Ascending aorta (tissue), 2 donors: ENCODE results near the gene AKIRIN2. TPM values are rescaled to one million over a fixed set of nuclear protein-coding genes. Genes with fewer than 3 reads are reported as not detected.
"Not testable (repeated sequence)": the region's sequence is repeated elsewhere in the genome, so short reads cannot be mapped to it uniquely, and the experiment has no call there.

Experiments
- DNase-seq, 2 donors: peaks; one replicate each; pipeline ENCODE4 v3.0.0-alpha.2; 2019; ENCODE audit warnings: low spot score in 2 of 2
- H3K27ac ChIP-seq, 2 donors: fragments of 200-600 bp; sonication (generic); one replicate each; pipeline ENCODE4 v1.5.1; 2016 to 2017; ENCODE audit warnings: mild to moderate bottlenecking in 1 of 2
- H3K27me3 ChIP-seq: fragments of 200-600 bp; sonication (generic); one replicate; pipeline ENCODE4 v1.5.1; 2017
- H3K36me3 ChIP-seq, 2 donors: fragments of 200-600 bp; sonication (generic); one replicate each; pipeline ENCODE4 v1.5.1; 2016
- H3K4me1 ChIP-seq, 2 donors: fragments of 200-600 bp; sonication (generic); one replicate each; pipeline ENCODE4 v1.5.1; 2016 to 2017; ENCODE audit warnings: mild to moderate bottlenecking in 1 of 2
- H3K4me3 ChIP-seq, 2 donors: fragments of 200-600 bp; sonication (generic); one replicate each; pipeline ENCODE4 v1.5.1; 2016 to 2017; ENCODE audit warnings: mild to moderate bottlenecking in 1 of 2
- H3K9me3 ChIP-seq, 2 donors: fragments of 200-600 bp; sonication (generic); one replicate each; pipeline ENCODE4 v1.5.1; 2016
- intact Hi-C: fragments of 100-400 bp; cut with DNase I; formaldehyde crosslinking; loops from one replicate; pipeline ENCODE4 v1.15.1; 2023
- total RNA-seq: library from RNA; depleted of rRNA; stranded (reverse); fragments of >200 nt; gene quantifications from one replicate; pipeline ENCODE4 v1.1.0, GENCODE V29; 2016
- TF ChIP-seq, protein P1 (sequence below), 3 experiments: fragments of 200-600 bp in 2 of 3; fragments of 450-650 bp in 1 of 3; sonication (generic) in 2 of 3; IDR thresholded peaks; one replicate each; pipeline ENCODE4 v1.5.1; 2016 to 2019; ENCODE audit warnings: antibody characterized with exemption in 3 of 3, mild to moderate bottlenecking in 1 of 3, moderate library complexity in 1 of 3

AKIRIN2 gene
- total RNA-seq, 1 donor from 2014 or later = 39.1 TPM

- Histone ChIP-seq H3K27me3 (no peaks in the 10 kb centered on the region), H3K4me3 (peak overlapping the region; percentile 92 to 97), H3K9me3 (no peaks in the 10 kb centered on the region), H3K4me1 (peaks cover 0 to 9% of the 10 kb centered on the region in 2 donors), H3K36me3 (no peaks in the 10 kb centered on the region), H3K27ac (peak overlapping the region; percentile 96 to 99)
- TF ChIP-seq, protein P1, sequence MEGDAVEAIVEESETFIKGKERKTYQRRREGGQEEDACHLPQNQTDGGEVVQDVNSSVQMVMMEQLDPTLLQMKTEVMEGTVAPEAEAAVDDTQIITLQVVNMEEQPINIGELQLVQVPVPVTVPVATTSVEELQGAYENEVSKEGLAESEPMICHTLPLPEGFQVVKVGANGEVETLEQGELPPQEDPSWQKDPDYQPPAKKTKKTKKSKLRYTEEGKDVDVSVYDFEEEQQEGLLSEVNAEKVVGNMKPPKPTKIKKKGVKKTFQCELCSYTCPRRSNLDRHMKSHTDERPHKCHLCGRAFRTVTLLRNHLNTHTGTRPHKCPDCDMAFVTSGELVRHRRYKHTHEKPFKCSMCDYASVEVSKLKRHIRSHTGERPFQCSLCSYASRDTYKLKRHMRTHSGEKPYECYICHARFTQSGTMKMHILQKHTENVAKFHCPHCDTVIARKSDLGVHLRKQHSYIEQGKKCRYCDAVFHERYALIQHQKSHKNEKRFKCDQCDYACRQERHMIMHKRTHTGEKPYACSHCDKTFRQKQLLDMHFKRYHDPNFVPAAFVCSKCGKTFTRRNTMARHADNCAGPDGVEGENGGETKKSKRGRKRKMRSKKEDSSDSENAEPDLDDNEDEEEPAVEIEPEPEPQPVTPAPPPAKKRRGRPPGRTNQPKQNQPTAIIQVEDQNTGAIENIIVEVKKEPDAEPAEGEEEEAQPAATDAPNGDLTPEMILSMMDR (IDR thresholded peaks at IDR 0.05) = no peak
- intact Hi-C loops = loop anchor here (5.0 kb wide), 3 partner anchors 44 to 676 kb away; no protein-coding TSS in a partner anchor
- no peak for DNase-seq
These were observed 723 bp downstream of the AKIRIN2 start for GRCh38 chr6:87701344-87701675.

DNA sequence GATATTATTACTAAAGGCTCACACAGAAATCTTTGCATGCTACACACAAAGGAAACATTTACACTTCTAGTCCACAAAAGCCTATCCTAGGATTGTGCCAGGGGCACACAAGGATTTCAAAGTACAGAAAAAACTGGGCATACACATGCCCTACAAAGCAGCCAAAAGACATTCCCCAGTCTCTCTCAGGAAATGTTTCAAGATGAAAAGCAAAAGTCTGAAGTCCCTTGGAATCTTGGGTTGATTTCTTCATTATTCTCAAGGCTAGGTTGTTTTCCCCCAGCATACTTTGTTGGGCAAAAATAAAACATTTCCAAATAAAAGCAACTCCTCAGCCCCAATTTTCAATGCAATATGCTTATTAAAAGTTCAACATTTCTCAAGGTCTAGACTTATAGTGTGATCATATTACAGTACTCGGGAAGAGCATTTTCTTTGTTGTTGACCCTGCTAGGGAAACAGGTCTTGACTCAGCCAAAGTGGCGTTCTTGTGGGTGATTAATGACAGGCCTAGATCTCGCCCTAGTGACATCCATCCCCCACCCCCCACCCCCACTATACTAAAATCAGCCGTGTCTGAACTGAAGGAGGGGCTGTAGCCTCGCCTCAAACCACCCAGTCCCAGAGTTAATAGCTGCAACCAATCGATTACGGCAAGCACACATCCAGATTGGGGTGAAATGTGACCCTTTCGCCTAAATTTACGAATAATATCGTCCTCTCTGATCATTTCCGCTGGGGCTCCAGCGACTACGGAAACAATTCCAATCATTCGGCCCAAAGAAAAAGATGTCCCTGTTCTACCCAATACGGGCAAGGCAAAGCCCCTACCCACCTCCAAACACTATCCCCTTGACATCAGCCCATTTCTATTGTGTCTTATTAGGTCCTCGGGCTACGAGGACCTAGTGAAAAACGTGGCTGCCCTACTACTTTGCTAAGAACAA, 1.4 kb downstream of the AKIRIN2 start:
- DNase-seq = no peak
- peak overlapping the region; percentile 96 to 99 for H3K27ac ChIP-seq
- TF ChIP-seq, protein P1 (IDR thresholded peaks at IDR 0.05) = no peak
- H3K4me3 ChIP-seq = peak overlapping the region; percentile 92 to 97
- H3K27me3 ChIP-seq = no peaks in the 10 kb centered on the region
- intact Hi-C loops = loop anchor here (5.0 kb wide), 3 partner anchors 43 to 677 kb away; no protein-coding TSS in a partner anchor
- H3K4me1 ChIP-seq = peaks cover 0 to 12% of the 10 kb centered on the region in 2 donors
- H3K9me3 ChIP-seq = no peaks in the 10 kb centered on the region
- H3K36me3 ChIP-seq = no peaks in the 10 kb centered on the region

- intact Hi-C loops = no loop called here
- H3K36me3 ChIP-seq = no peaks in the 10 kb centered on the region
- no peaks in the 10 kb centered on the region for H3K9me3 ChIP-seq
- TF ChIP-seq, protein P1 (IDR thresholded peaks at IDR 0.05) = no peak
- no peaks in the 10 kb centered on the region for H3K27me3 ChIP-seq
- peak overlapping the region; percentile 92 to 97 for H3K4me3 ChIP-seq
- H3K4me1 ChIP-seq = peaks cover 0 to 12% of the 10 kb centered on the region in 2 donors
- peak overlapping the region; percentile 15 to 26 for H3K27ac ChIP-seq
- DNase-seq = no peak
These were observed 2.5 kb downstream of the AKIRIN2 start for GRCh38 chr6:87699576-87699975.

DNA sequence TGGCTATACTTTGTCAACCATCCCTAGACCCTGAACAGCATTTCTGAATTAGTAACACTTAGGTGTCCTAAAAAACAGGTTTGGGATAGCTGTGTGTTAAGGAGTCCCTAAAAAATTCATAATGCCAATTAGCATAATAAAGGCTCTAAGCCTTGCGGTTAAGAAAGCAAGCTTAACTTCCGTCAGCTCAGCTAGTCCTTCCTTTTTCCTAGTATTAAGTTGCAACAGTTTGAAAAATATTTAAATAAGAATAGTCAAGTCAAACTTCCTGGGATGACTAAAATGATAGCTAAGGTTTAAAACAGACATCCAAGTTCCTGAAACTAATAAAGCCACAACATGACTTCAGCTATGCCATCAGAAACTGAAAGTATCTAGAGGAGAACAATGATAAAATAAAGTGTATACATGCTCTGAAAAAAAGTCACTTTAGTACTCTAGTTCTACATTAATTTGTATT, 3.5 kb downstream of the AKIRIN2 start:
- Histone ChIP-seq H3K4me1 (peaks cover 0 to 12% of the 10 kb centered on the region in 2 donors), H3K27me3 (no peaks in the 10 kb centered on the region), H3K36me3 (no peaks in the 10 kb centered on the region), H3K27ac (no peak overlapping the region), H3K4me3 (peak overlapping the region; percentile 92 to 97), H3K9me3 (no peaks in the 10 kb centered on the region)
- intact Hi-C loops = no loop called here
- no peak for DNase-seq
- TF ChIP-seq, protein P1 (IDR thresholded peaks at IDR 0.05) = no peak

DNA sequence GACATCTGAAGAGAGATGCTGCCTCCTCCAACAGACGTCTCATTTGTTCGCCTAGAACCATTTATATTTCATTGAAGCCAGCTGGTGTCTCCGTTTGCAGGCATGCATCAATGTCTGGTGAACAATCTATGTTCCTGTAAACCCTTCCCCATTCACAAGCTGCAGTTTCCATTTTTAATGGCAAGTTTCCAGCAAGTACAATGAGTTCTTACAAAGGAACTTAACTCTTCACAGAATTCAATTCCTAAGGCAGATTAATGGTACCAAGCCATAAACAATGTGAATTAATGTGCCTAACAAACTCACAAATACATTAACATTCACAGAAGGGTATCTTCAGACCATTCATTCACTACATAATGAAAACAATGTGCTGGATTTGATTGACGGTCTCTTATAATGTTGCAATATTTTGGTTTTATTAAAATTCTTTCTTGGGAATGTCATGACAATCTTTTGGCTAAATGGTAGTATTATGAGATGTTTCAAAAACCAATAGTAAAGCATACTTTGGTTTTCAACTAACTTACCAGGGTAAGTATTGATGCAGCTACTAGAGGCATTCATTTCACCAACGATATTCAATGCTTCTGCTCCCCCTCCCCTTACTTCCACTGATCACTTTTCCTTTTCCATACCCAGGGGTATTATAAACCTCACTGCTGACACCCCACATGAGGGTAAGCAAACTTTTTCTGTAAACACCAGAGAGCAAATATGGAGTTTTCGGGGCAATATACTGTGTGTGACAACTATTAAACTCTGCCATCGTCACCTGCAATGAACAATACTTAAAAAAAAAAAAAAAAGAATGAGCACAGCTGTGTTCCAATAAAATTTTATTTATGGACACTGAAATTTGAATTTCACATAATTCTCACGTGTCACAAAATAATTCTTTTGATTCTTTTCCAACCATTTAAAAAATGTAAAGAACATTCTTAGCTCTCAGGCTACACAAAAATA, 4.2 kb downstream of the AKIRIN2 start:
- Histone ChIP-seq H3K9me3 (no peaks in the 10 kb centered on the region), H3K27ac (peak overlapping the region in 1 of 2 donors; percentile 11), H3K36me3 (no peaks in the 10 kb centered on the region), H3K27me3 (no peaks in the 10 kb centered on the region), H3K4me3 (peak overlapping the region; percentile 92 to 97), H3K4me1 (peaks cover 0 to 12% of the 10 kb centered on the region in 2 donors)
- intact Hi-C loops = no loop called here
- DNase-seq = no peak
- TF ChIP-seq, protein P1 (IDR thresholded peaks at IDR 0.05) = no peak

DNA sequence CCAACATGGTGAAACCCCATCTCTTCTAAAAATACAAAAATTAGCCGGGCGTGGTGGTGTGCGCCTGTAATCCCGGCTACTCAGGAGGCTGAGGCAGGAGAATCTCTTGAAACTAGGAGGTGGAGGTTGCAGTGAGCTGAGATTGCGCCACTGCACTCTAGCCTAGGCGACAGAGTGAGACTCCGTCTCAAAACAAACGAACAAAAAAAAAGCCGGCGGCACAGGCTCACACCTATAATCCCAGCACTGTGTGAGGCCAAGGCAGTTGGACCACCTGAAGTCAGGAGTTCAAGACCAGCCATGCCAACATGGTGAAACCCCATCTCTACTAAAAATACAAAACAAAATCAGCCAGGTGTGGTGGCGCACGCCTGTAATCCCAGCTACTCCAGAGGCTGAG, 5.2 kb downstream of the AKIRIN2 start:
- H3K27ac ChIP-seq, H3K4me3 ChIP-seq, DNase-seq, H3K27me3 ChIP-seq, H3K36me3 ChIP-seq, H3K9me3 ChIP-seq, intact Hi-C loops: not testable (repeated sequence)
- H3K4me1 ChIP-seq = peaks cover 4 to 17% of the 10 kb centered on the region in 2 donors
